ENCODE data around the gene CERK. TPM values are rescaled to one million over a fixed set of nuclear protein-coding genes. Genes with fewer than 3 reads are reported as not detected.

Gene CERK
- total RNA-seq, 2 donors from 2014 or later: 164 to 174 TPM

DNA sequence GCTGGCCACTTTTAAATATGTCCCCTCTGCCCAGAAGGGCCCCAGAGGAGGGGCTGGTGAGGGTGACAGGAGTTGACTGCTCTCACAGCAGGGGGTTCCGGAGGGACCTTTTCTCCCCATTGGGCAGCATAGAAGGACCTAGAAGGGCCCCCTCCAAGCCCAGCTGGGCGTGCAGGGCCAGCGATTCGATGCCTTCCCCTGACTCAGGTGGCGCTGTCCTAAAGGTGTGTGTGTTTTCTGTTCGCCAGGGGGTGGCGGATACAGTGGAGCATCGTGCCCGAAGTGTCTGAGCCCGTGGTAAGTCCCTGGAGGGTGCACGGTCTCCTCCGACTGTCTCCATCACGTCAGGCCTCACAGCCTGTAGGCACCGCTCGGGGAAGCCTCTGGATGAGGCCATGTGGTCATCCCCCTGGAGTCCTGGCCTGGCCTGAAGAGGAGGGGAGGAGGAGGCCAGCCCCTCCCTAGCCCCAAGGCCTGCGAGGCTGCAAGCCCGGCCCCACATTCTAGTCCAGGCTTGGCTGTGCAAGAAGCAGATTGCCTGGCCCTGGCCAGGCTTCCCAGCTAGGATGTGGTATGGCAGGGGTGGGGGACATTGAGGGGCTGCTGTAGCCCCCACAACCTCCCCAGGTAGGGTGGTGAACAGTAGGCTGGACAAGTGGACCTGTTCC lies 71.3 kb downstream of the CERK start:
- Mint-ChIP-seq H3K4me1 (peaks cover 3% of the 10 kb centered on the region), H3K36me3 (ENCODE audit: low read depth) (peaks cover 2% of the 10 kb centered on the region), H3K27ac (no peak overlapping the region), H3K4me3 (no peak overlapping the region), H3K27me3 (no peaks in the 10 kb centered on the region)
- no peaks in the 10 kb centered on the region for H3K9me3 ChIP-seq (ENCODE audit: control insufficient read depth, low read length, poor library complexity, severe bottlenecking)
- no peak for ATAC-seq
- DNase-seq: no peak

- DNase-seq (no peak), ATAC-seq (no peak)
- Mint-ChIP-seq H3K27me3 (no peaks in the 10 kb centered on the region), H3K4me1 (peaks cover 12% of the 10 kb centered on the region), H3K36me3 (ENCODE audit: low read depth) (peaks cover 2% of the 10 kb centered on the region), H3K4me3 (no peak overlapping the region), H3K27ac (no peak overlapping the region)
- H3K9me3 ChIP-seq (ENCODE audit: control insufficient read depth, low read length, poor library complexity, severe bottlenecking): no peaks in the 10 kb centered on the region
Measured at GRCh38 chr22:46665751-46666280, 72.2 kb downstream of the CERK start.

DNA sequence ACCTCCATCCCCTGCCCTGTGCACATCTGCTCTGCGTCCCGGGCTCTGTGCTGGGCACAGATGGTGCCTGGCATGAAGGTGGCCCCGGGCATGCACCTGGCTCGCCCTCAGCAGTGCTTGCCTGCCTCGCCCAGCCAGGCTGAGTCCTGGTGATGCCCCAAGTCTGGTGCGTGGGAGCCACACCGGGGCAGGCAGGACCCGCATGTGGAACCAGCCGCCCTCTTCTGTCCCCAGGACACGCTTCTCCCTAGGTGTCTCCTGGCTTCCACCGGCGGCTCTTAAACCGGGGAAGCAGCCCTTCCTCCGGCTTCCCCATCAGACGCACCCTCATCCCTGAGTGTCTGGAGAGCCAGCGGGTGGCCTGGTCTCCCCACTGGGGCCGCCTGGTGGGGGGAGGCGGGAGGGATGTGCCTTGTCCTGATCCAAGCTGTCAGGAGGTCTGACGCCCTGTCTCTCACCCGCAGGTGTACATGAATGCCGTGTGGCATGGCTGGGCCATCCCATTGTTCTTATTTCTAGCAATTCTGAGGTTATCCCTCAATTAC lies 72.8 kb downstream of the CERK start:
- Mint-ChIP-seq H3K27me3 (no peaks in the 10 kb centered on the region), H3K36me3 (ENCODE audit: low read depth) (peaks cover 2% of the 10 kb centered on the region), H3K4me1 (peaks cover 17% of the 10 kb centered on the region), H3K4me3 (no peak overlapping the region), H3K27ac (no peak overlapping the region)
- H3K9me3 ChIP-seq (ENCODE audit: control insufficient read depth, low read length, poor library complexity, severe bottlenecking): no peaks in the 10 kb centered on the region
- no peak for DNase-seq
- ATAC-seq: no peak

- Mint-ChIP-seq H3K4me3 (no peak overlapping the region), H3K4me1 (peaks cover 19% of the 10 kb centered on the region), H3K27ac (peak overlapping the region; percentile 47), H3K27me3 (no peaks in the 10 kb centered on the region), H3K36me3 (ENCODE audit: low read depth) (no peaks in the 10 kb centered on the region)
- ATAC-seq (no peak), DNase-seq (no peak)
- no peaks in the 10 kb centered on the region for H3K9me3 ChIP-seq (ENCODE audit: control insufficient read depth, low read length, poor library complexity, severe bottlenecking)
Measured at GRCh38 chr22:46664301-46664855, 73.7 kb downstream of the CERK start.

- H3K36me3 Mint-ChIP-seq (ENCODE audit: low read depth): no peaks in the 10 kb centered on the region
- no peaks in the 10 kb centered on the region for H3K27me3 Mint-ChIP-seq
- no peak overlapping the region for H3K4me3 Mint-ChIP-seq
- ATAC-seq: no peak
- peak overlapping the region; percentile 47 for H3K27ac Mint-ChIP-seq
- no peak for DNase-seq
- H3K9me3 ChIP-seq (ENCODE audit: control insufficient read depth, low read length, poor library complexity, severe bottlenecking): no peaks in the 10 kb centered on the region
- peaks cover 19% of the 10 kb centered on the region for H3K4me1 Mint-ChIP-seq
Measured at GRCh38 chr22:46663436-46664100, 74.5 kb downstream of the CERK start.

DNA sequence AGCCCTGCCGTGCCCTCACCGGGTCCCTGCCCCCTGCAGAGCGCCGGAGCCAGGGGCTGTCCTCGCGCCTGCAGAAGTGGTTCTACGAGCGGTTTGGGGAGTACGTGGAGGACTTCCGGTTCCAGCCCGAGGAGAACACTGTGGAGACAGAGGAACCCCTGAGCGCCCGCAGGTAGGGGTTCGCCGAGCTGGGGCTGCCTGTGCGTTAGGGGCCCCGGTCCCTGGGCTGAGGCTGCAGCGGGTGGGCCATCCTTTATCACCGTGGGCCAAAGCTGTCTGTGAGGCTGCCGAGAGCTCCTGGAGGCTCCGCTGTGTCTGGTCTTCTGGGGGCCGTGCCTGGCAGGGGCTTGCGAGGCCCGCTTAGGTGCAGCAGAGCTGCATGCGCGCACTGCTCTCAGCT lies 75.1 kb downstream of the CERK start:
- H3K27me3 Mint-ChIP-seq: no peaks in the 10 kb centered on the region
- H3K36me3 Mint-ChIP-seq (ENCODE audit: low read depth): no peaks in the 10 kb centered on the region
- DNase-seq: no peak
- H3K4me1 Mint-ChIP-seq: peaks cover 19% of the 10 kb centered on the region
- ATAC-seq: no peak
- peak overlapping the region; percentile 6 for H3K27ac Mint-ChIP-seq
- H3K9me3 ChIP-seq (ENCODE audit: control insufficient read depth, low read length, poor library complexity, severe bottlenecking): no peaks in the 10 kb centered on the region
- no peak overlapping the region for H3K4me3 Mint-ChIP-seq

- H3K4me3 Mint-ChIP-seq: no peak overlapping the region
Measured at GRCh38 chr22:46662226-46662625, 75.8 kb downstream of the CERK start.

GRCh38 chr22:46661221-46661851 lies 76.7 kb downstream of the CERK start:
- peak overlapping the region; percentile 89 for H3K4me3 Mint-ChIP-seq
- H3K27me3 Mint-ChIP-seq: no peaks in the 10 kb centered on the region
- no peaks in the 10 kb centered on the region for H3K9me3 ChIP-seq (ENCODE audit: control insufficient read depth, low read length, poor library complexity, severe bottlenecking)
- ATAC-seq (peak; percentile 83), DNase-seq (peak; percentile 44 to 62 (median 47))
- H3K36me3 Mint-ChIP-seq (ENCODE audit: low read depth): no peaks in the 10 kb centered on the region
- peak overlapping the region; percentile 95 for H3K27ac Mint-ChIP-seq
- H3K4me1 Mint-ChIP-seq: peaks cover 19% of the 10 kb centered on the region

More at GRCh38 chr22:46662226-46662625, 75.8 kb downstream of the CERK start:
- DNase-seq (no peak), ATAC-seq (no peak)
- H3K4me1 Mint-ChIP-seq: peaks cover 19% of the 10 kb centered on the region
- peak overlapping the region; percentile 95 for H3K27ac Mint-ChIP-seq
- H3K9me3 ChIP-seq (ENCODE audit: control insufficient read depth, low read length, poor library complexity, severe bottlenecking): no peaks in the 10 kb centered on the region
- H3K36me3 Mint-ChIP-seq (ENCODE audit: low read depth): no peaks in the 10 kb centered on the region
- H3K27me3 Mint-ChIP-seq: no peaks in the 10 kb centered on the region

GRCh38 chr22:46660604-46661201 lies 77.3 kb downstream of the CERK start:
- Mint-ChIP-seq H3K27ac (peak overlapping the region; percentile 95), H3K4me1 (peaks cover 19% of the 10 kb centered on the region), H3K4me3 (peak overlapping the region; percentile 89), H3K36me3 (ENCODE audit: low read depth) (no peaks in the 10 kb centered on the region), H3K27me3 (no peaks in the 10 kb centered on the region)
- H3K9me3 ChIP-seq (ENCODE audit: control insufficient read depth, low read length, poor library complexity, severe bottlenecking): no peaks in the 10 kb centered on the region
- DNase-seq: peak in 2 of 3 donors; percentile 26 to 41
- ATAC-seq: peak; percentile 70

DNA sequence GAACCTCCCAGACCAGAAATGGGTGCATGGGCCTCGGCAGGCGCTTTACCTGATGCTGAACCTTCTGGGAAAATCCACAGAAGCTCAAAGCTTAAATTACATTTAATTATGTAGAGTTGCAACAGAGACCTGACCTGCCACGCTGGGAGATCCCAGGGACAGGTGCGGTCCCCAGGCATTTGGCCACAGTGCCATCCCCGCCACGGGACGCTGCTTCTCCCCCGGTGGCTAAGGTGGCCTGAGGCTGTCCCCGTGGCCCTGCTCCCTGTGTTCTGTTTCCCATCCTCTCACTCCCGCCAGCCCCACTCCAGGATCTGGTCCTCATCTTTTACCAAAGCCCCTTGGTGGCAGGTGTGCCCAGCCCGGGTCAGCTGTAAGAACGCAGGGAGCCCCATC lies 78.3 kb downstream of the CERK start:
- ATAC-seq: no peak
- Mint-ChIP-seq H3K27me3 (no peaks in the 10 kb centered on the region), H3K4me3 (no peak overlapping the region), H3K27ac (peak overlapping the region; percentile 95), H3K36me3 (ENCODE audit: low read depth) (no peaks in the 10 kb centered on the region), H3K4me1 (peaks cover 19% of the 10 kb centered on the region)
- DNase-seq: no peak
- H3K9me3 ChIP-seq (ENCODE audit: control insufficient read depth, low read length, poor library complexity, severe bottlenecking): no peaks in the 10 kb centered on the region

GRCh38 chr22:46659059-46659790 lies 78.8 kb downstream of the CERK start:
- Mint-ChIP-seq H3K4me1 (peaks cover 19% of the 10 kb centered on the region), H3K36me3 (ENCODE audit: low read depth) (no peaks in the 10 kb centered on the region), H3K4me3 (no peak overlapping the region), H3K27me3 (no peaks in the 10 kb centered on the region), H3K27ac (peak overlapping the region; percentile 41)
- DNase-seq (no peak), ATAC-seq (no peak)
- no peaks in the 10 kb centered on the region for H3K9me3 ChIP-seq (ENCODE audit: control insufficient read depth, low read length, poor library complexity, severe bottlenecking)

Data from T-helper 17 cell (primary cell).